Measurements from ENCODE around the gene LLGL1.

The LLGL1 gene

DNA sequence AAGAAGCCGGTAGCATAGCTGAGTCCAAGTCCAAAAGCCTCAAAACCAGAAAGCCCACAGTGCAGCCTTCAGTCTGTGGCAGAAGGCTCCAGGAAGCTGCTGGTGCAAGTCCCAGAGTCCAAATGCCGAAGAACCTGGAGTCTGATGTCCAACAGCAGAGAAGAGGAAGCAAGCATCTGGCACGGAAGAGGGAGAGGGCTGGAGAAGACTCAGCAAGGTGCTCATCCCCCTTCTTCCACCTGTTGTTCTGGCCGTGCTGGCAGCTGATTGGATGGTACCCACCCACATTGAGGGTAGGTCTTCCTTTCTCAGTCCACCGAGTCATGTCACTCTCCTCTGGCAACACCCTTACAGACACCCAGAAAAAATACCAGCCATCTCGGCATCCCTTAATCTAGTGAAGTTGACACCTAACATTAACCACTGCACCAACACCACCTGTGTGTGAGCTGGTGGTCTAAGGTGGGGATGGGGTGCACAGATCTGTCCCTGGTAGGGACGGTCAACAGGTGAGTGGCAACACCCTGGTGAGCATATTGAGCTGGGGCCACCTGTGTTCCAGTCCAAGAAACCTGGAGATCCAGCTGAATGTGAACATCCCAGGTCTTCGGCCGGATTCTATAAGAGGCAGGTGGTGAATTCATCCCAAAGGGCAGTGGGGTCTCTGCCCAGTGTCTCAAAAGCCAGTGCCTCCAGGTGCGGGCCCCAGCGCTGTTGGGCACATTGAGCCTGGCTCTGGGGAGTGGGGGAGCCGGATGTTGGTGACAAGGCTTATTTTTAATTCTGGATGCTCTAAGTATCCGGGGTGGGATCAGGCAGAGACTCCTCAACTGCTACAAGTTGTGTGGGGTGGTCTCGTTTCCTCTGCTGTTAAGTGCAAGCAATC, 44.9 kb downstream of the LLGL1 start:
- no peak for DNase-seq (ENCODE audit: low spot score)

DNA sequence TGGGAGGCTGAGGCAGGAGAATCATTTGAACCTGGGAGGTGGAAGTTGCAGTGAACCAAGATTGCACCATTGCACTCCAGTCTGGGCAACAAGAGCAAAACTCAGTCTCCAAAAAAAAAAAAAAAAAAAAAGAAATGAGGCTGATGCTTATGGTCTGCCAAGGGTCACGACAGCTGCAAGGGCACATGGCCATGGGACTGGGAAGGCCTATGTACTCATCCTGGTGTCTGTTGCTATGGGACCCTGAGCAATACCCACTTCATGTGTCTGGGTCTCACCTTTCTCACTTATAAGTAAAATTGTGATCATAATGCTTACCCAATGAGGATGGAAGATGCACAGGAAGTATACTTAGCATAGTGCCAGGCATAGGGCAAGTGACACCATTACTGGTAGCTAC, 51.6 kb downstream of the LLGL1 start:
- DNase-seq (ENCODE audit: low spot score): no peak

DNA sequence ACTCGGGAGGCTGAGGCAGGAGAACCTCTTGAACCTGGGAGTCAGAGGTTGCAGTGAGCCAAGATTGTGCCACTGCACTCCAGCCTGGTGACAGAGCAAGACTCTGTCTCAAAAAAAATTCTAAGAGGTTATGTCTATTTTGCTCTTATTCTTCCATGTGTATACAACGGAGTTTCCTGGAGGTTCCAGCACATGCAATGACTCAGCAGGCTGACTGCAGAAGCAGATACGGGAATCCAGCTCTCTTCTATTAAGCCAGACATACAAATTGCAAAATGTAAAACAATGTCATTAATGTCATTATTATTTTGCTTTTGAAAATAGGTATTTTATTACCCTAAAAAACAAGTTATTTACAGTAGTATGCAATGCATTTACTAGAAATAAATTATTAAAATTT, 53.4 kb downstream of the LLGL1 start:
- DNase-seq (ENCODE audit: low spot score): no peak

DNA sequence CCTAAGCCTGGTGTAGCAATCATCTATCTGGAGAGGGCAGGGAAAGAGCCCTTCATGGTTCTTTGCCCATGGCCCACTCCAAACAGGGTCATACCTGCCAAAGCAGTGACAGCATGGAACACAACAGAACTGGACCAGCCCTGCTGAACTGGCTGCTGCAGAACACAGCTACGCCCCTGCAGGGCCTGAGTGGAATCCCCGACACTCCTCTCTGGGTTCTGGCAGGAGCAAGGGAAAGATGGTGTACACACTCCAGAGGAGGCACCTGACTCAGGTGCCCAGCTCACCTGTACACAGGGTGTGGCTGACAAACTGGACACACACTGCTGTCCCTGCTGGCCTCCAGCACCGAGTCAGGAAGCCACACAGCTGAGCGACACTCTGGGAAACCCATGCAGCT, 54.8 kb downstream of the LLGL1 start:
- no peak for DNase-seq (ENCODE audit: low spot score)

DNA sequence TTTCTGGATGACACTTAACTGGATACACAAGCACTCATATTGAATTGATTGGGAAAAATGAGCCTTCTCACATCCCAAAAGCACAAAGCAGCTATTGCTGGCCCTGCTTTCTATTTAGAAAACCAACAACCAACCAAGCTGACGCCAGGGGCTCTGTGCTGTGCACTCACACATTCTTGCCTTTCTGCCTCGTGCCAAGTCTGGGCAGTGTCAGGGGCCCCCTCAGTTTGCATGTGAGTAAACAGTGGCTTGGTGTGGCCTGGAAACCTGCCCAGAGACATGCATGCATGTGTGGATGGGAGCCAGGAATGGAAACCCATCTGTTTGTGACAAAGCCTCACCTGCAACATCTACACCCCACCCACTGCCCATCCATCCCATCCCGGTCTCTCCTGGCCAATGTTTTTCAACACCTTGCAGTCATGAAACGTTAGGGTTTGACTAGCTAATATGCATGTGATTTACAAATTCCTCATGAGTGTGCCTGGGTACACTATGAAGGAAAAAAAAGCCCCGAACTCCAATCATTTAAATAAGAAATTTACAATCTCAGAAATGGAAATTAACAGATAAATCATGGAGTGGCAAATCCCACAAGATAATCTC, 55.4 kb downstream of the LLGL1 start:
- no peak for DNase-seq (ENCODE audit: low spot score)

DNA sequence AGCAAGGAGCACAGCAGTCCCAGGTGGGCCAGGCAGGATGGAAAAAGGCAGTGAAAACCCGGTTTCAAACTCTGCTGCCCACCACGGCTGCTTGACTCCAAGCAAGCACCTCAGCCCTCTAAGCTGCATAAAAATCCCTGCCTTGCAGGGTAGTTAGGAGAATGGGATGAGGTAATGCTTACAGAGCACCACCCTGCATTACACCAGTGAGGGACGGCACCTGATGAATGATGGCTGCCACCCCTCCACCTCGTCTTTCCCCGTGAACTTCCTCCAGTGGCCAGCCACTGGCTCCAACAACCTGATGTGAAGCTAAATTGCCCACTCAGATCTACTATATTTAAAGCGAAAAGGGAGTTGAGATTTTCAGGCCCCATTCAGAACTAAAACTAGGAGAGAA, 56.4 kb downstream of the LLGL1 start:
- DNase-seq (ENCODE audit: low spot score): no peak

DNA sequence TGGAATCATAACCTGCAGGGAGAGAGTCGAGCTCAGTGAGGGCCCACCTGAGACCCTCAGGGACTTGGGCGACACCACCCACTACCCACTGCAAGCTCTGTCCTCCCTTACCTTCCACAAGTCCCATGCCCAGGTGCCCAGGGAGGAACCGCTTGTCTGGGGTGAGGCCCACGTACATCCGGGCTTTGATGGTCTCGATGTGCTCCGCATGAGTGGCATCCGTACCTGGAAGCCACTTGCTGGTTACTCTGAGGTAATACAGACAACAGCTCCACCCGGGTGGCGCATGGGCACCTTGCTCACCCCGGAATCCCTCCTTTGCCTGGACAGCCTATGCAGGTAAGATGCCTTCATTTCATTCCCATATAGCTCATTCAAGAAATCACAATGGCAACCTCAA, 59.9 kb downstream of the LLGL1 start:
- no peak for DNase-seq (ENCODE audit: low spot score)

DNA sequence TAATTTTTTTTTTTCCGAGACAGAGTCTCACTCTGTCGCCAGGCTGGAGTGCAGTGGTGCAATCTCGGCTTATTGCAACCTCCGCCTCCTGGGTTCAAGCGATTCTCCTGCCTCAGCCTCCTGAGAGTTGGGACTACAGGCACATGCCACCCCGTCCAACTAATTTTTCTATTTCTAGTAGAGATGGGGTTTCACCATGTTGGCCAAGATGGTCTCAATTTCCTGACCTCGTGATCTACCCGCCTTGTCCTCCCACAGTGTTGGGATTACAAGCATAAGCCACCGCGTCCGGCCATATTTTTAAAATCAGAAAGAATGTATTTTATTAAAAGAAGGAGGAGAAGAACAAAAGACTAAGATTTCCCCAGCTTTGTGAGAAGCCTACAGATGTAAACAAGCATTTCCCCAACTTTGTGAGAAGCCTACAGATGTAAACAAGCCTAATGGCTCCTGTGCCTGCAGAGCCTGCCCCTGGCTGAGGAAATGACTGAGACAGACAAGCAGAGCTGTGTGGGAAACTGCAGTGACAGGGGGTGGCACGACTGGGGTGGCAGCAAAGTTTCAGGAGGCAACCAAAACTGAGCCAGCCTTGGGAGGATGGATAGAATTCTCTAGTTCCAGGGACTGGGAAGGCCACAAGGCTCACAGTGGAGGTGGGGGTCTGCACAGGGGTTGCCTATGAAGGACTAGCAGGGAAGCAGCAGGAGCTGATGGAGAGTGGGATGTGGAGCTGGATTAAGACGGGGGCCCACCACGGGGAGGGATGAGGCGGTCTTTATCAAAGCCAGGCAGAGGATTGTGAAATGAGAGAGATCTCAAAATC, 66.5 kb downstream of the LLGL1 start:
- DNase-seq (ENCODE audit: low spot score): no peak

Measured in D341Med (cell line).